GM19468 (cell line): Measurements from ENCODE around the gene MND1.

Source experiments
- ATAC-seq: cut with Tn5 transposase; IDR thresholded peaks from one replicate; pipeline ENCODE4 v1.9.1; 2021; ENCODE audit warnings: mild to moderate bottlenecking, moderate library complexity, moderate number of reproducible peaks; ENCODE audit not compliant: unreplicated experiment; ENCODE audit errors: extremely low read depth

Gene MND1

GRCh38 chr4:153345012-153345981, 809 bp downstream of the MND1 start:
- ATAC-seq, result peak; percentile 12

- ATAC-seq, result no peak
Observed at GRCh38 chr4:153346031-153346430, 1.5 kb downstream of the MND1 start.

GRCh38 chr4:153346563-153346962, 2.1 kb downstream of the MND1 start:
- no peak for ATAC-seq

GRCh38 chr4:153347117-153347516, 2.6 kb downstream of the MND1 start:
- ATAC-seq, result no peak

- ATAC-seq, result no peak
Observed at GRCh38 chr4:153348006-153348405, 3.5 kb downstream of the MND1 start.

- no peak for ATAC-seq
Observed at GRCh38 chr4:153349206-153349805, 4.8 kb downstream of the MND1 start.

- ATAC-seq, result no peak
Observed at GRCh38 chr4:153362184-153362583, 17.7 kb downstream of the MND1 start.

- no peak for ATAC-seq
Observed at GRCh38 chr4:153364061-153364460, 19.6 kb downstream of the MND1 start.

- no peak for ATAC-seq
Observed at GRCh38 chr4:153365003-153365402, 20.5 kb downstream of the MND1 start.

GRCh38 chr4:153366486-153366885, 22.0 kb downstream of the MND1 start:
- no peak for ATAC-seq

- ATAC-seq, result no peak
Observed at GRCh38 chr4:153367092-153367491, 22.6 kb downstream of the MND1 start.

GRCh38 chr4:153369021-153369420, 24.5 kb downstream of the MND1 start:
- ATAC-seq, result no peak

- ATAC-seq, result no peak
Observed at GRCh38 chr4:153371701-153372234, 27.3 kb downstream of the MND1 start.

GRCh38 chr4:153372967-153373562, 28.6 kb downstream of the MND1 start:
- no peak for ATAC-seq

- no peak for ATAC-seq
Observed at GRCh38 chr4:153374442-153374841, 30.0 kb downstream of the MND1 start.

- ATAC-seq, result no peak
Observed at GRCh38 chr4:153375303-153375702, 30.8 kb downstream of the MND1 start.

GRCh38 chr4:153383131-153383530, 38.6 kb downstream of the MND1 start:
- no peak for ATAC-seq

- ATAC-seq, result no peak
Observed at GRCh38 chr4:153384160-153384559, 39.7 kb downstream of the MND1 start.

- no peak for ATAC-seq
Observed at GRCh38 chr4:153385784-153386183, 41.3 kb downstream of the MND1 start.

- ATAC-seq, result no peak
Observed at GRCh38 chr4:153387981-153388380, 43.5 kb downstream of the MND1 start.

- no peak for ATAC-seq
Observed at GRCh38 chr4:153393397-153393796, 48.9 kb downstream of the MND1 start.
